Measurements from ENCODE around the gene NEUROD2. TPM values are rescaled to one million over a fixed set of nuclear protein-coding genes. Genes with fewer than 3 reads are reported as not detected.

Gene NEUROD2
- total RNA-seq, 4 donors from 2014 or later, result 0.17 to 0.25 TPM; not detected in 2

GRCh38 chr17:39601758-39602532 lies 5.8 kb downstream of the NEUROD2 start:
- H3K4me3 ChIP-seq (ENCODE audit: low read depth, poor library complexity, severe bottlenecking), result no peak overlapping the region
- intact Hi-C loops (cut with DNase I; ENCODE audit: low total_unique reads), result no loop called here
- no peak for DNase-seq (ENCODE audit: low spot score in 2 of 2)
- 59 to 60% methylated on average over 12 of the region's 12 CpGs for WGBS, 2 donors
- no peak for TF ChIP-seq POLR2A (IDR thresholded peaks at IDR 0.05)
- TF ChIP-seq, protein P1, sequence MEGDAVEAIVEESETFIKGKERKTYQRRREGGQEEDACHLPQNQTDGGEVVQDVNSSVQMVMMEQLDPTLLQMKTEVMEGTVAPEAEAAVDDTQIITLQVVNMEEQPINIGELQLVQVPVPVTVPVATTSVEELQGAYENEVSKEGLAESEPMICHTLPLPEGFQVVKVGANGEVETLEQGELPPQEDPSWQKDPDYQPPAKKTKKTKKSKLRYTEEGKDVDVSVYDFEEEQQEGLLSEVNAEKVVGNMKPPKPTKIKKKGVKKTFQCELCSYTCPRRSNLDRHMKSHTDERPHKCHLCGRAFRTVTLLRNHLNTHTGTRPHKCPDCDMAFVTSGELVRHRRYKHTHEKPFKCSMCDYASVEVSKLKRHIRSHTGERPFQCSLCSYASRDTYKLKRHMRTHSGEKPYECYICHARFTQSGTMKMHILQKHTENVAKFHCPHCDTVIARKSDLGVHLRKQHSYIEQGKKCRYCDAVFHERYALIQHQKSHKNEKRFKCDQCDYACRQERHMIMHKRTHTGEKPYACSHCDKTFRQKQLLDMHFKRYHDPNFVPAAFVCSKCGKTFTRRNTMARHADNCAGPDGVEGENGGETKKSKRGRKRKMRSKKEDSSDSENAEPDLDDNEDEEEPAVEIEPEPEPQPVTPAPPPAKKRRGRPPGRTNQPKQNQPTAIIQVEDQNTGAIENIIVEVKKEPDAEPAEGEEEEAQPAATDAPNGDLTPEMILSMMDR (IDR thresholded peaks at IDR 0.05), result no peak

- 37 to 58% methylated on average over 19 to 21 of the region's 21 CpGs for WGBS, 2 donors
- DNase-seq (ENCODE audit: low spot score in 2 of 2), result no peak
- intact Hi-C loops (cut with DNase I; ENCODE audit: low total_unique reads), result no loop called here
- no peak overlapping the region for H3K4me3 ChIP-seq (ENCODE audit: low read depth, poor library complexity, severe bottlenecking)
- no peak for TF ChIP-seq POLR2A (IDR thresholded peaks at IDR 0.05)
- TF ChIP-seq, protein P1 (IDR thresholded peaks at IDR 0.05), result no peak
These were observed 6.6 kb downstream of the NEUROD2 start for GRCh38 chr17:39600997-39601597.

- TF ChIP-seq, protein P1 (IDR thresholded peaks at IDR 0.05), result no peak
- no peak for TF ChIP-seq POLR2A (IDR thresholded peaks at IDR 0.05)
- 13 to 20% methylated on average over 13 of the region's 13 CpGs for WGBS, 2 donors
- H3K4me3 ChIP-seq (ENCODE audit: low read depth, poor library complexity, severe bottlenecking), result no peak overlapping the region
- no peak for DNase-seq (ENCODE audit: low spot score in 2 of 2)
- intact Hi-C loops (cut with DNase I; ENCODE audit: low total_unique reads), result no loop called here
These were observed 7.3 kb downstream of the NEUROD2 start for GRCh38 chr17:39600288-39600996.

DNA sequence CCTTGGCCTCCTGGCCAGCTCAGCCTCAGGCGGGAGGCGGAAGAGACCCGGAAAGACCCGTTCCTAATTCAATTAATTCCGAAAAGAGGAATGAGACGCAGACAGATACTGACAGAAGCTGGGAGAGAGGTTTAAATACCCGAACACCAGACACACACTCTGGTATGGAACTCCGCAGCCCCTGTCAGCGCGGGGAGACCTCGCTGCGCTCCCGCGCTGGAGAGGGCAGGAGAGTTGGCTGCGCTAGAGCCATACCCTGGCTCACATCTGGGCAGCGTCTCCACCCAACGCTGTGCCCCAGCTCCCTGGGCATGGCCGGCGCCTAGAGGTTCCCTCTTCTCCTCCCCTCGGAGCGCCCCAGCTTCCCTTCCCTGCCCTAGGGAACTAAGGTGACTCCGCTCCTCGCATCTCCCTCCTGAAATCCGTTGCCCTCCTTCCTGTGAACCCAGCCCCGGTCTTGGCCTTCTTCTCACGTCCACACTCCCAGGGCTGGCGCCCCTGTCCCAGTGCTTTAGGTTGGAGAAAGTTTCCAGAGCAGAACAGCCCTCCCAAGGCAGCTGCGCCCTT lies 8.0 kb downstream of the NEUROD2 start:
- H3K4me3 ChIP-seq (ENCODE audit: low read depth, poor library complexity, severe bottlenecking), result no peak overlapping the region
- TF ChIP-seq, protein P1 (IDR thresholded peaks at IDR 0.05), result no peak
- no peak for TF ChIP-seq POLR2A (IDR thresholded peaks at IDR 0.05)
- WGBS, 2 donors, result 5 to 6% methylated on average over 28 of the region's 28 CpGs
- no peak for DNase-seq (ENCODE audit: low spot score in 2 of 2)
- intact Hi-C loops (cut with DNase I; ENCODE audit: low total_unique reads), result no loop called here

DNA sequence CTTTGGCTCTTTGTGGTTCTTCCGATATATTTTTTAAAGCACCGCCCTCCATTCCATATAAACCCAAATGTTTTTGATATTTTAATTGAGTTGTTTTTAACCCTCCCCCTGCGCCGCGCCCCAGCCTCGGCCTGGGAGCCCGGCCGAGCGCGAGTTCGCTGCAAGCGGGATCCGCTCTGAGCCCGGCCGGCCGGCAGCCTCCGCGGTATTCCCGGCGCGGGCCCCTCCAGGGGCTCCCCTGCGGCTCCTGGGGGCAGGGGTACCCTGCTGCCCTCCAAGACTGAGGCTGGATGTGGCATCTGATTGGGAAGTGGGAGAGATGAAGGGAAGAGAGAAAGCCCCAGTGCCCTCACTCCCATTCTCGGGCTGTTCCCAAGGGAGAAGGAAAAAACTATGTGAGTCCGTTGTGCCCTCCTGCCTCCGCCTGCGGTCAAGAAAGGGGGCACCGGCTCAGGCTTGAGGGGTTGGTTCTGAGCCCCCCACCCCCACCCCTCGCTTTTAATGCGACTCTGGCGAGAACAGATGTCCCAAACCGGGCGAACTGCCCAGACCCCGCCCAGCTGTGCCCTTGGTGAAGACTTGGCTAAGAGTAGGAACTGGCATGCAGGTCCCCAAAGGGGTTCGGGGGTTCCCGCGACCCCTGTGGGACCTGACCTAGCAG lies 8.6 kb downstream of the NEUROD2 start:
- DNase-seq (ENCODE audit: low spot score in 2 of 2), result no peak
- WGBS, 2 donors, result 1 to 2% methylated on average over 33 to 36 of the region's 36 CpGs
- intact Hi-C loops (cut with DNase I; ENCODE audit: low total_unique reads), result no loop called here
- H3K4me3 ChIP-seq (ENCODE audit: low read depth, poor library complexity, severe bottlenecking), result no peak overlapping the region
- no peak for TF ChIP-seq POLR2A (IDR thresholded peaks at IDR 0.05)
- TF ChIP-seq, protein P1 (IDR thresholded peaks at IDR 0.05), result no peak
